ENCODE results near the gene VPS39. TPM values are rescaled to one million over a fixed set of nuclear protein-coding genes. Genes with fewer than 3 reads are reported as not detected.

The VPS39 gene
- polyA plus RNA-seq, 1 donor (not counting 4 experiments of a cell fraction or from before 2014, with no cell fraction given) = 29.7 TPM

DNA sequence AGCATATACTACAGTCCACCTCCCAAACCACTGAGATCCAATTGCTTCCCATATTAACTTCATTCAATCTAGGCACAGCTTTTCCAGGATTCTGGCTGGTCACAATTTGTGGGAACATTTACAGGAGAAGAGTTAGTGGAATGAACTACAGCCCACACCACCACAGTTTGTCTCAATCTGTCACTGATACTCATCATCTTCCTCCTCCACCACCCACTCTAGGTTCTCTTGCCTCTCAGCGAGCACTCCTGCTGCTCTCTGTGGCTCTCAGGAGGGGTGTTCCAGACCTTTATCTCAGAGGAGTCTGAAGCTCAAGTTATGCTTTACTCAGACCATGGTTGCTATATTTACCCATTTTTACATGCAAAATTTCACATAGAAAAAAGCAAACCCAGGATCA, 87.8 kb downstream of the VPS39 start:
- Histone ChIP-seq H3K4me3 (ENCODE audit: control insufficient read depth in 2 of 3, extremely low read depth in 1 of 3, insufficient read depth in 2 of 3, low read depth in 1 of 3, low read length in 3 of 3) (no peak overlapping the region), H2AFZ (ENCODE audit: control insufficient read depth, low read length) (no peak overlapping the region), H3K79me2 (ENCODE audit: control insufficient read depth, insufficient read depth, low read length) (no peaks in the 10 kb centered on the region), H3K4me2 (ENCODE audit: control insufficient read depth, extremely low read depth, insufficient read depth, low read depth, low read length) (no peak overlapping the region), H3K4me1 (ENCODE audit: control insufficient read depth, extremely low read depth, insufficient read depth, low read length) (peaks cover 6% of the 10 kb centered on the region), H3K9me3 (ENCODE audit: control insufficient read depth, low read depth, low read length) (no peaks in the 10 kb centered on the region), H3K9me1 (ENCODE audit: control insufficient read depth, extremely low read depth, insufficient read depth, low read length) (no peaks in the 10 kb centered on the region), H3K9ac (ENCODE audit: control insufficient read depth, extremely low read depth, insufficient read depth, low read length) (no peak overlapping the region), H3K36me3 (ENCODE audit: control insufficient read depth in 2 of 2, extremely low read depth in 1 of 2, insufficient read depth in 2 of 2, low read length in 2 of 2) (no peaks in the 10 kb centered on the region), H3K27ac (ENCODE audit: control insufficient read depth, insufficient read depth, low read length) (no peak overlapping the region), H3K27me3 (ENCODE audit: control insufficient read depth, extremely low read depth, insufficient read depth, low read length) (no peaks in the 10 kb centered on the region), H4K20me1 (ENCODE audit: control insufficient read depth, extremely low read depth, insufficient read depth, low read length) (no peaks in the 10 kb centered on the region)
- DNase-seq (ENCODE audit: low read depth, low spot score) = no peak
- TF ChIP-seq CTCF (optimal IDR thresholded peaks at IDR 0.05 in 1 of 3, IDR thresholded peaks at IDR 0.05 in 1 of 3, conservative IDR thresholded peaks at IDR 0.05 in 1 of 3; ENCODE audit: extremely low read depth in 1 of 3, insufficient read depth in 2 of 3, low read length in 3 of 3) (no peak), EZH2 (IDR thresholded peaks at IDR 0.05; ENCODE audit: low read length) (no peak)
- dilution Hi-C loops (cut with MboI; ENCODE audit: extremely low pct_ligation_motif_present, low sequenced_read_pairs) = no loop called here
- FAIRE-seq = no peak

GRCh38 chr15:42119446-42119760, 88.7 kb downstream of the VPS39 start:
- no peak overlapping the region for H3K4me3 ChIP-seq (ENCODE audit: control insufficient read depth in 2 of 3, extremely low read depth in 1 of 3, insufficient read depth in 2 of 3, low read depth in 1 of 3, low read length in 3 of 3)
- dilution Hi-C loops (cut with MboI; ENCODE audit: extremely low pct_ligation_motif_present, low sequenced_read_pairs) = no loop called here
- no peaks in the 10 kb centered on the region for H3K79me2 ChIP-seq (ENCODE audit: control insufficient read depth, insufficient read depth, low read length)
- DNase-seq (ENCODE audit: low read depth, low spot score) = no peak
- TF ChIP-seq CTCF (optimal IDR thresholded peaks at IDR 0.05 in 1 of 3, IDR thresholded peaks at IDR 0.05 in 1 of 3, conservative IDR thresholded peaks at IDR 0.05 in 1 of 3; ENCODE audit: extremely low read depth in 1 of 3, insufficient read depth in 2 of 3, low read length in 3 of 3) (no peak), EZH2 (IDR thresholded peaks at IDR 0.05; ENCODE audit: low read length) (no peak)
- no peak for FAIRE-seq
- H3K27me3 ChIP-seq (ENCODE audit: control insufficient read depth, extremely low read depth, insufficient read depth, low read length) = no peaks in the 10 kb centered on the region
- no peaks in the 10 kb centered on the region for H3K36me3 ChIP-seq (ENCODE audit: control insufficient read depth in 2 of 2, extremely low read depth in 1 of 2, insufficient read depth in 2 of 2, low read length in 2 of 2)
- peaks cover 6% of the 10 kb centered on the region for H3K4me1 ChIP-seq (ENCODE audit: control insufficient read depth, extremely low read depth, insufficient read depth, low read length)
- no peak overlapping the region for H3K27ac ChIP-seq (ENCODE audit: control insufficient read depth, insufficient read depth, low read length)
- no peak overlapping the region for H3K9ac ChIP-seq (ENCODE audit: control insufficient read depth, extremely low read depth, insufficient read depth, low read length)
- peak overlapping the region; percentile 49 for H3K4me2 ChIP-seq (ENCODE audit: control insufficient read depth, extremely low read depth, insufficient read depth, low read depth, low read length)
- no peaks in the 10 kb centered on the region for H3K9me1 ChIP-seq (ENCODE audit: control insufficient read depth, extremely low read depth, insufficient read depth, low read length)
- H3K9me3 ChIP-seq (ENCODE audit: control insufficient read depth, low read depth, low read length) = no peaks in the 10 kb centered on the region
- H2AFZ ChIP-seq (ENCODE audit: control insufficient read depth, low read length) = peak overlapping the region; percentile 55
- no peaks in the 10 kb centered on the region for H4K20me1 ChIP-seq (ENCODE audit: control insufficient read depth, extremely low read depth, insufficient read depth, low read length)
